ENCODE measurements around the gene HAO2.
"Not testable (repeated sequence)": the region's sequence is repeated elsewhere in the genome, so short reads cannot be mapped to it uniquely, and the experiment has no call there.

Gene HAO2

DNA sequence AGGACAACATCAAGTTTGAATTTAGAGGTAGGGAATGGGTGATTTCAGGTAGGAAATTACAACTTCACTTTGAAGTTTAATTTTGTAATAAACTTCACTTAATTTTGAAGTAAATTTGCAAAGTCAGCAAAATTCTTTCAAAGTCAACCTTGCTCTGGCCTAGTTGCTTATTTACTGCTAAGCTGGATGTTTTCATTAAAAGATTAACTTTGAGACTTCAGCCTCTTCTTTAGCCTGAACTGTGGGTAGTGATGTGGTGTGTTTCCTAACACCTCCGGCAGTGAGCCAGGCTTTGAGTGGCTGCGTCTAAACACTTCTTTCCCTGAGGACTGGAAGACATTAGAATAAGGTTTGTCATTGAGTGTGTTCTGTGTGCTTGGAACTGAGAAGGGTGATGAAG, at the start of gene HAO2:
Gene HAO2, plus strand, starts transcription at position 232 of the 400 bp plus-strand sequence. CDS start 12,301 bp downstream, outside the sequence.
- no peak for DNase-seq (ENCODE audit: low spot score)

DNA sequence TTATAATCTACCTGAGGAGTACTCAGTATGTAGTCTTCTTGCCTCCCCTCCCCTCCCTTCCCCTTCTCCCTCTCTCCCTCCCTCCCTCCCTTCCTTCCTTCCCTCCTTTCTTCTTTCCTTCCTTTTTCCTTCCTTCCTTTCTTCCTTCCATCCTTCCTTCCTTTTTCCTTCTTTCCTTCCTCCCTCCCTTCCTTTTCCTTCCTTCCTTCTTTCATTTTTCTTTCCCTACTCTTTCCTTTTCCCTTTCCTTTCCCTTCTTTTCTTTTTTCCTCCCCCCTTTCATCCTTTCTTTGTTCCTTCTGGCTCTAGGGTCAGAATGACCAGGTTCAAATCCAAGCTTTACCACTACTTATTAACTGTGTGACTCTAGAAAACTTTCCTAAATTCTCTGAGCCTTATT, 48.5 kb upstream of the HAO2 start:
- no peak for DNase-seq (ENCODE audit: low spot score)

DNA sequence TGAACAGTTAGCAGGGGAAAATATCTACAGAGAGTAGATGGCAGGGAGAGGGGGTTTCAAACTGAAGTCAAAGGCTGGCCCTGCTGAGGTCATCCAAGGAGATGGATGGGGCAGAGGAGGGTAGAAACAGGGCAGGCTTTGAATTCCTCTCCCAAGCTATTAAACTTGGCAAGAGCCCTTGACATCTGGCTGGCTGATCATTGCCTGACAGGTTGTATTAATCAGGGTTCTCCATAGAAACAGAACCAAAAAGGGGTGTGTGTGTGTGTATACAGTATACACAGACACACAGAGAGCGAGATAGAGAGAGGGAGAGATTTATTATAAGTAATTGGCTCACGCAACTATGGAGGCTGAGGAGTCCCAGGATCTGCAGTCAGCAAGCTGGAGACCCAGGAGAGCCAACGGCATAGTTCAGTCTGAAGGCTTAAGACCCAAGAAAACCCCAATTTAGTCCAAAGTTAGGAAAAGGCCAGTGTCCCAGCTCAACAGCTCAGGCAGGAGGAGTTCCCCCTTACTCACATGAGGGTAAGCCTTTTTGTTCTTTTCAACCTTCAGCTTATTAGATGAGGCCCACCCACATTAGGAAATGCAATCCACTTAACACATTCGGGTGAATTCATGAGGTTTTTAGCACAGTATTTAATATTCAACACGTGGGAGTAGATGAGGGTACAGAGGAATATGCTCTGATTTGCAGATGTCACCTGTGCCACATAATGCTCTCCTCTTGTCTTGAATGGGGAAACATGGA, 46.7 kb upstream of the HAO2 start:
- no peak for DNase-seq (ENCODE audit: low spot score)

DNA sequence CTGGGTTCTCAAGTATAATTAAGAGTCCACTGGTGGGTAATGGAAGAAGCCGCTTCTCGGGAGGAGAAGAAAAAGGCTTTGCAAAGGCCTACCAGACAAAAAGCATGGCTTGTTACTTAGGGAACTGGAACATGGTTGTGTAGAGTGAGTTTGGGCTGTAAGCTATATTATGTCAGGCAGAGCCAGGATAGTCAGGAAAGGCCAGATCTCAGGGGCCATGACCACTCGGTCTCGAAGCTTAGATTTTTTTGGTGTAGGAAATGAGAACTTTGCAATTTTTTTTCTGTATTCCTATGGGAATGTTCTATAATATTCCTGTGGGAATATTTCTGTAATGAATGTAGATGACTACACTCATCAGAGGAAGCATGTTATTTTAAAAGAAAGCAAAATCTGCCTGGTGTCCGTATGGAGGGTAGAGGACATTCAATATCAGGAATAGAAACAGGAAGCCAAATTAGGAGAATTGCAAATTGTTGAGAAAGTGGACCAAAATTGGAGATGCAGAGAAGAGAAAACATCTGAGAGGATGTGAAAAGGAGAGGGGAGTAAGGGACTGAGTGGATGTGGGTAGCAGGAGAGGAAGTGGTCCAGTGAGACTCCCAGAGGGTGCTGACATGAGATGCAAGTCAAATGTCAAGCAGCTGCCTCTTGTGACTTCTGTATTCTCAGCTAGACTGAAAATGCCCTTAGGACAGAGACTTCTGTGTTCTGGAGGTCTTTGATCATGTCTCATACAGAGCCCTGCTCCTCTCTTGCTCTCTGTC, 45.2 kb upstream of the HAO2 start:
- DNase-seq (ENCODE audit: low spot score) = no peak

DNA sequence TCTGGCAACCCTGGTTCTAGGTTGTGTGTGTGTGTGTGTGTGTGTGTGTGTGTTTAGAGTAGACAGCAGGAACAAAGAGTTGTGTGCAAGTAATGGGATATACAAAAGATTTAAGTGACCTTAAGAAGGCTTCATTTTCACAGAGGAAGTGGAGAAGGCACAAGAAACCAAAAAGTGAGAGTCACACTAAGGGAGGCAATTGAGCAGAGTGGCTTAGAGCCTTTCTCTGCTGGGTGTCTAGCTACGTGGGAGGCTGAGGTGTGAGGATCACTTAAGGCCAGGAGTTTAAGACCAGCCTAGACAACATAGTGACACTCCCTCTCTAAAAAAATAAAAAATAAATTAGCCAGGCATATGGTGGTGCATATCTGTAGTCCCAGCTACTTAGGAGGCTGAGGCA, 44.4 kb upstream of the HAO2 start:
- DNase-seq (ENCODE audit: low spot score) = no peak

DNA sequence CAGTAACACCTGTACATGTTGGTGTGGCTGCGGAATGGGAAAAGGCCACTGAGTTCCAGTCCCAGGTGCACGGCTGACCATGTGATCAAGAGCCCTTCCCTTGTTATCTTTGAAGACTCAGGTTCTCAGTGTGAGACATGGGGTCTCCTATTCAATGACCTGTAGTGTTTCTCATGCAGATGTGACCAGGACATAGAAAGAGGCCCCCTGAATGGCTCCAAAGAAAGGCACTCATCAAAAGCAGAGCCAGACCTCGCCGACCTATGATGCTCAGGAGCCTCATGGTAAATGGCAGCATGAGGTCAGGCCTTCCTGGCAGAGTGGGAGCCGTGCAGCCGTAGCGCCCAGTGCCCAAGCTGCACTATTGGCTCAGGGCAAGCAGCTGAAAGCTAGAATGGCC, 42.3 kb upstream of the HAO2 start:
- DNase-seq (ENCODE audit: low spot score) = no peak

DNA sequence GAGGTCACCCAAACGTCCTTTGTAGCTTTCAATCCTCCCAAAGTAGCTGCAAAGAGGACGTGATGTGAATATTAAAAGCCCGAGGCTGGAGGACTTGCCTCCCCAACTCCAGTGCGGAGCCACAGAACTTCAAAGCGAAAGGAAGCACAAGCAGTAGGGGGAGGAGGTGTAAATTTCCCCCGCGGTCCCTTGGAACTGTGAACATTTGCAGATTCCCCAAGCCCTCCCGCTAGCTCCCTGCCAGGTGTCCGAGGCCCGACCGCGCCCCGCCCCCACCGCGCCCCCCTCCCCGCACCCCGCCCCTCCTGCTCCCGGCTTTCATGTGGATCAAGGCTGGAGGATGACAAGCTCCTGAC, 41.5 kb upstream of the HAO2 start:
- no peak for DNase-seq (ENCODE audit: low spot score)

DNA sequence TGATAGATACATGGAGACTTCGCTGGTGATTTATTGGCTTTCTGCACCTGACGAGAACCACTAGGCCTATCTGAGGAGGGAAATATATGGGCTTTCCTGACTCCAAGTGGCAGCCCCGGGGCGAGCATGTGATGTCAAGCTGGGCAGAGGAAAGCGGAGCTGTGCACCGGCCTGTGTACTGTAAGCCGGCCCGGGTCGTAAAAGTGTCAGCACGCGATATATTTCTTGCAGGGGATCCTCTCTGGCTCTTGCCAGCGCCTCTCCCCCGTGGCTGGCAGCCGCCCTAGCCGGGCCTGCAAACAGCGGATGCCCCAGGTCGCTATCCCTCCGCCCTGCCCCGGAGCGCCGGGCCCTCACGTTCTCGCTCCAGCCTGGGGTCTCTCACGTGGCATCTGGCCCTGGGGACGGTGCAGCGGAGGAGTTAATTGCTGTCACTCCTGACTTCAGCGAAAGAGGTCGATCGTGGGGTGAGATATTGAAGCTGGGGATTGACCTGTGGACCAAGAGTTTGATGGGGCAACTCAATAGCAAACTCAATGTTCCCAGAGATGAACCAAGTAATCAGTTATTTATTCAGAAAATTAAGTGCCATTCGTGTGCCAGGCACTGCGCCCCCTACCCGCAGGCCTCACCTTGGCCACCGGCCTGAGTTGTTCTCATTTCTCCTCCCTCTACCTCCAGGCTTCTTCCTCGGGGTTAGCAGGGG, 41.0 kb upstream of the HAO2 start:
- DNase-seq (ENCODE audit: low spot score) = peak; percentile 12

DNA sequence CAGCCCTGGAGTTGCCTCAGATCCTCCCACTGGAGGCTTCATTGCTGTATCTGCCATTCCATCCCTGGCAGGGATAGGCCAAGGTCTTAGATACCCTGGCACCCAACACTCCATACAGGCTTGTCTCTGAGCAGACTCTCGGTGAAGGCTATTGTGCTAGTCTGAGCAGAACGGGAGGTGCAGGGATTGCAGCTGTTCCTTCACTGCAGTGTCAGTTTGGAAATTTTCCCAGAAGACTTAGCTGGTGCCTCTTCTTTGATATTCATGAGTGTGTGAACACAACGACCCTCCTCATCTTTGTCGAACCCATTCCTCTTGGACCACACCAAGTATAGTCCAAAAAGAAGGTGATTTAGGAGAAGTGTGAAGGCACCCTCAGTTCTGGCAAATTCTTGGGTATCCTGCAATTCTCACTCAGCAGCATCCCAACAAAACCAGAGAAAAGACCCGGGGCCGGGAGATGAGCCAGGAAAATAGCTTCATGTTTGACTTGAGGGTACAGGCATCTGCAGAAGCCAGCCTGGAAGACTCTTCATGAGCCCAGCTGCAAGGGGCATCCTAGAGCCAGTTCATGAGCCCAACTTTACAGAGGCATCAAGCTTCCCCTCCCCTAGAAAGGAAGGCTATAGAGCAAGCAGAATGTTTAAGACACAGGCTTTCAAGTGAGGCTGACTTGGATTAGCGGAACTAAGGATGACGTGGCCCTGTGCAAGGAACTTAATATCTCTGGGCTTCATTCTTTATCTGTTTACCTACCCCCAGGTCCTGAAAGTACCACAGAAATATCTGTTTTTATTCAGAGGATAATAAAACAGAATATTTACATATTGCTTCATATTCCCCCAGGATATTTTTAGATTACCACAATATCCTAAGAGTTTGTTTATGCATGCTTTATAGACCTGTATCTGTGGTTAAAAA, 38.8 kb upstream of the HAO2 start:
- DNase-seq (ENCODE audit: low spot score) = no peak

DNA sequence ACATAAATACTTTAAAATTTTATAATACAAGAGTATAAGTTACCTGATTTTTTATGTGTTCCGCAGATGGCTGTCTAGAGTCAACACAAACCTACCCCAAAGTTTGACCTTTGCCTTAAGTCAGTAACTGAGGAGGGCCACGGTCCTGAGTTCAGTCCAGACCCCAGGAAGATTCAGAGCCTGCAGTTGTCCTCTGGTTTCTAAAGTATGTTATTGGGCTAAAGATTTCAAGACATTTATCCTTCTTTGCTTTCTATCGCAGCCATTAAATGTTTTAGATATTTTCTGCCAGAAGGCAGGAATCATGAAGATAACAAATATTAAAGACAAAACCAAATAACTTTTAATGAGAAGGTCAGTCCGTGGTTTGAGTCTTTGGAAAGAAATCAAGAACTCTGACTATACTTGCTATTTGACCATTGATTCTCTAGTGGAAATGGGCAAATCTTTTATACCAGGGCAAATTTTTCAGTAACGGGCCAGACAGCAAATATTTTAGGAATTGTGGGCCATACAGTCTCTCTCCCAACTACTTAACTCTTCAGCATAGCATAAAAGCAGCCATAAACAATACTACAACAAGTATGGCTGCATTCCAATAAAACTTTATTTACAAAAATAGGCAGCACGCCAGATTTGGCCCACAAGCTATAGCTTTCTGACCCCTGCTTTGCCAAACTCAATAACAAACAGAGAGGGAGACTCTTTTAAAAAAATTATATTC, 38.0 kb upstream of the HAO2 start:
- DNase-seq (ENCODE audit: low spot score) = no peak

DNA sequence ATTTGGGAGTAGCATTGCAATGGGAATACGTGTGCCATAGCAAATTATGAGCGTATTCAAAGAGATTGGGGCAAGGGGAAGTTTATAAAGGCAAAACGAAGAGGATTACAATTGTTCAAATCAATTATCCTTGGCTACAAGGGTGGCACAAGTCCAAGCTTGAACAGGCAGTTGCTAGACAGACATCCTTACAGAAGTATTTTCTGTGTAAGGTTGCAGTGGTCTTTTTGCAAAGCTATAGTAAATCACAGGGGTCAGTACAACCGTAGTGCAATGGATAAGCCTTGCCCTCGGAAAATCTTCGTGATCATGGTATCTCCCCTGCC, 37.4 kb upstream of the HAO2 start:
- no peak for DNase-seq (ENCODE audit: low spot score)

DNA sequence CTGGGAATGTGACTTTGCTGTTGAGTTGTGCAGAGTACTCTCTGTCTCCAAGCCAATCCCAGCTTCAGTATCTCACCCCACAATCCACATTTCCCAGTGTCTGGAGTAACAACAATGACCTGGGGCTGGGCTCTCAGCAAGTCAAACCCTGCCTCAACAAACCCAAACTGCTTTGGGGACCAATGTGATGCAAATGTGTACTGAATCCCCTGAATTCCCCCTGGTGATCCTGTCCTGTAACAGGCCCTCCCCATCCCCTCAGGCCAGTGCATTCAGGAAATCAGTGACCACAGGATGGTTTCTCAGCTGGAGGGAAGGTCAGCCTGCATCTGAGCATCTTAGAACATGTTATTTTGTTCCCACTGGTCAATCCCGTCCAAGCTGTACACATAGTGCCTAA, 36.7 kb upstream of the HAO2 start:
- DNase-seq (ENCODE audit: low spot score) = no peak

DNA sequence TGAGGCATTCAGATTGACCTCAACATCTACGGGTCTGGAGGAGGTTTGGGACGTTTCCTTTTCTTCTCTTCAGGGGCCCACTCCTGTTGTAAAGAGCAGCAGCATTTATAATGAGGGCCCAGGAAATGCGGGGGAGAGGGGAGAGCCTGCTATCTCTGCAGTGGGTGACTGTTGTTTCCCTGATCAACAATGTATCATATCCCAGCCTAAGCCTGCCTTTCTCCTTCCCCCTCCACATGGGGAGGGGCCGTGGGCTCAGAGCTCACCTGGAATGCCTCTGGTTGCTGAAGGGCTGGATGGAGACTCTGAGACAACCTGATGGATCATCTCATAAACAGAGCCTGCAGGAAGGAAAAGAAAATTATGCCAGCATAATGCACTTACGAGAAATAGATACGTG, 36.0 kb upstream of the HAO2 start:
- no peak for DNase-seq (ENCODE audit: low spot score)

DNA sequence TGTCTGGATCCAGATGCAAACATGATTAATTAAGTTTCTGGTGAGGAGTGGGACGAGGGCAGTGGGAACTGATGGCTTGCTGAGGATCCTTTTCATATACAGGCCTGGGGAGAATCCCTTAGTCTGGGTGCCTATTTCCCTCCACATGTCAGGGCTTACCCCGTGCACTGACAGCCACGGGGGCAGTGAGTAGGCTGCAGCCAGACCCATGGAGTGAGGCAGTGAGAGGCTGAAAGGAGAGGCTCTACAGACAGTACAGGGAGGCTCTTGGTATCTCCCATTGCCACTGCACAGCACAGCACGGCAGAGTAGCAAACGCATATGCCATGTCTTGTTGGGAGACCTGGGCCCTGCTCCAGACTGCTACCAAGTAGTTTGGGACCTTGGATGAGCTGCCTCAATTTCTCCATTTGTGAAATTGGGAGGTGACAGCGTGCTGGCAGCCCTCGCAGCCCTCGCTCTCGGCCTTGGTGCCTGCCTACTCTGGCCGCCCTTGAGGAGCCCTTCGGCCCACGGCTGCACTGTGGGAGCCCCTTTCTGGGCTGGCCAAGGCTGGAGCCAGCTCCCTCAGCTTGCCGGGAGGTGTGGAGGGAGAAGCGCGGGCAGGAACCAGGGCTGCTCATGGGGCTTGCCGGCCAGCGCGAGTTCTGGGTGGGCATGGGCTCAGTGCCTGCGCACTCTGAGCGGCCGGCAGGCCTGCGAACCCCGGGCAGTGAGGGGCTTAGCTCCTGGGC, 35.3 kb upstream of the HAO2 start:
- no peak for DNase-seq (ENCODE audit: low spot score)

DNA sequence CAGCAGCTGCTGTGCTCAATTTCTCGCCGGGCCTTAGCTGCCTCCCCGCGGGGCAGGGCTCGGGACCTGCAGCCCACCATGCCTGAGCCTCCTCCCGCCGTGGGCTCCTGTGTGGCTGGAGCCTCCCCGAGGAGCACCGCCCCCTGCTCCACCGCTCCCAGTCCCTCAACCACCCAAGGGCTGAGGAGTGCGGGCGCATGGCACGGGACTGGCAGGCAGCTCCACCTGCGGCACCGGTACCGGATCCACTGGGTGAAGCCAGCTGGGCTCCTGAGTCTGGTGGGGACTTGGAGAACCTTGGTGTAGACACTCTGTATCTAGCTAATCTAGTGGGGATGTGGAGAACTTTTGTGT, 34.7 kb upstream of the HAO2 start:
- DNase-seq (ENCODE audit: low spot score) = not testable (repeated sequence)

DNA sequence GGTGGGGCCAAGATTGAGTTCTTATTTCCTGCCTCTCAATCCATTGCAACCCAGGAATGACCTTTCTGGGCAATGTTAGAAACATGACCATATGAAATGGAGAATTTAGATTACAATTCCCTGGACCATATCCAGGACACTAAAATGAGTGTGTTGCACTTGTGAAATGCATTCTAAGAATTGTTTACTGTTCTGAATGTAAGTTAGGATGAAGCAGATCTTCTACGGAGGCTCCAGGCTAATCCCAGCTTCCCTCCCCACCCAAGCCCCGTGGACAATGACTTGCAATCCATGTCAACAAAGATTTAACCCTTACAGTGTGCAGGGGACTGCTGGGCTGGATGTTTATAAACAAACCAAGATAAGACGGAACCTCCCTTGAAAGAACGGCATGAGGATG, 31.7 kb upstream of the HAO2 start:
- no peak for DNase-seq (ENCODE audit: low spot score)

DNA sequence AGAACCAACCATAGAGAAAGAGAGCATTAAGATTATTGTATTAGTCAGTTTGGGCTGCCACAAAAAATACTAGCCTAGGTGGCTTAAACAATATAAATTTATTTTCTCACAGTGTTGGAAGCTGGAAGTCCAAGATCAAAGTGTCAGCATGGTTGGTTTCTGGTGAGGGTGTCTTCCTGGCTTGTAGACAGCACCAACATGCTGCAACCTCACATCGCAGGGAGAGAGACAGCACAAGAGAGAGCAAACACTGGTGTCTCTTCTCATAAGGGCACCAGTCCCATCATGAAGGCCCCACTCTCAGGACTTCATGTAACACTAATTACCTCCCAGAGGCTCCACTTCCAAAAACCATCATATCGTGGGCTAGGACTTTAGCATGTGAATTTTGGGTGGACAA, 30.6 kb upstream of the HAO2 start:
- no peak for DNase-seq (ENCODE audit: low spot score)

DNA sequence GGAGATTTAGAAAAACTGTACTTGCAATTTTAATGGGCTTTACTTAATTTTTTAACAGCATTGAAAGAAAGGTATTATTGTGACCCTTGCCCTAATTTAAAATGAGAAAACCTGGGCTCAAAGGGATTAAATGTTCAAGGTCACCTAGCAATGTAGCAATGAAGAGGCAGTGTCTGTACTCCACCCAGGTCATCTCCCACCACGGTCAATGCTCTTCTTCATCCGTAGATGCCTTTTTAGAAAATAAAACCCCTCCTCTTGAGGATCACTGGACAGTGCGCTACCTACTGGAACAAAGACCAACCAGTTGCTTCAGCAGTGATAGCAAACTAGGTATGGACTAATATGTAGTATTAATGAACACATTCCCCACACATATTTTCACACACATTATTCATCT, 29.8 kb upstream of the HAO2 start:
- DNase-seq (ENCODE audit: low spot score) = no peak

DNA sequence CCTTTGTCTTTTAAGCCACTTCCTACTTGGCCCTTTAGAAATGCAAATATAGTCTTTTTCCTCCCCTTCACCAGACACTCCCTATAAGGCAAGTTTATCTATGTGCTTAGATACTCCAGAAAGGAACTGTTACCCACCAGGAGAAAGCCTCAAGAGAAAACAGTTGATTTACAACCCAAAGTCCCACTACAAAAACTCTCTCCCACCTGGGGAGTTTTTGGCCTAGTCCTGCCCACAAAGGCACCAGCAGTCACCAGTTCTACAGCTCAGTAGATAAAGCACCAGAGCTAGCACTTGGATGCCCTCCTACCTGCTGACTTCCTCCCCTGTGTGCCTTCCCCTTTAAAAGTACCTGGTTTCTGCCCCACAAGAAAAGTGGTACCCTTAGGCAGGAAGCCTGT, 27.7 kb upstream of the HAO2 start:
- DNase-seq (ENCODE audit: low spot score) = no peak

DNA sequence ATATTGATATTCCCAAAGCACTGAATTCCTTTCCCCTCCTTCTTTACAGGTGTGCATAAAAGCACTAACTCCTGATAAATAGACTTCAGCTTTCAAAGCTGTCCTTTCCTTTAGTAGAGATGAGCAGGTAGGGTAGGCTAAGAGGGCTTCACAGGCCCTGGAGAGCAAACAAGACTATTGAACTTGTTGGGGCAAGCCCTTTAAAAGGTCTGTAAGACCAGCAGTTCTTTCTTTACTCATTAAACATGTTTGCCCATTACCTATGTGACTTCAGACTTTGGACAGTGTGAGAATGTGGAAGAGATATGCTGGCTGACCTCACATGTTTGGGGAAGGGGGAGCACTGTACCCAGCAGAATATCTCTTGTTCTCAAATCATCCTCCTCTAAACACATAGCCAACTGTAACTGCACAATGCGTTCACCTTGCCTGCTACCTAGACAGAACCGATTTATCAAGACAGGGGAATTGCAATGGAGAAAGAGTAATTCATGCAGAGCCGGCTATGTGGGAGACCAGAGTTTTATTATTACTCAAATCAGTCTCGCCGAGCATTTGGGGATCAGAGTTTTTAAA, 27.1 kb upstream of the HAO2 start:
- no peak for DNase-seq (ENCODE audit: low spot score)

DNA sequence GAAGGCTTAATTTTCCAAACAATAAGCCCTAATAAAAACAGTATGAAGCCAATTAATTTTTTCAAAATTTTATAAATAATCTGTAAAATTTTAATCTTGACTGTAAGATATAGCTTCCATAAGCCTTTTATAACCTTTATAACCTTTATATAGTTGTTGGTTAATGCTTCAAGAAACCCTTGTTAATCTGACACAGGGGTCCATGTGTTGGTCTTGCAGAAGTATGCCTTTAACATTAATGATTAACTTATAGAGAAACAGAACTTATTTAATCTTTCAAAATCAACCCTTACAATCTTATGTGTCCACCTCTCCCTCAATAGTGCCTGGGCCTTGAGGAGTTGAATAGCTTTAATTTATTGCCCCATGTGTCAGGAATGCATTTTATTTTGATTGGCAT, 23.2 kb upstream of the HAO2 start:
- DNase-seq (ENCODE audit: low spot score) = no peak

All from CD4-positive, alpha-beta T cell treated with Interleukin-2 at 100 ng/mL for 4 hours (primary cell).